ENCODE data around the gene BCL11B.
"Not testable (repeated sequence)": the region's sequence is repeated elsewhere in the genome, so short reads cannot be mapped to it uniquely, and the experiment has no call there.

Gene BCL11B

GRCh38 chr14:99194736-99195135 is 77.3 kb downstream of the BCL11B start:
- DNase-seq: no peak

DNA sequence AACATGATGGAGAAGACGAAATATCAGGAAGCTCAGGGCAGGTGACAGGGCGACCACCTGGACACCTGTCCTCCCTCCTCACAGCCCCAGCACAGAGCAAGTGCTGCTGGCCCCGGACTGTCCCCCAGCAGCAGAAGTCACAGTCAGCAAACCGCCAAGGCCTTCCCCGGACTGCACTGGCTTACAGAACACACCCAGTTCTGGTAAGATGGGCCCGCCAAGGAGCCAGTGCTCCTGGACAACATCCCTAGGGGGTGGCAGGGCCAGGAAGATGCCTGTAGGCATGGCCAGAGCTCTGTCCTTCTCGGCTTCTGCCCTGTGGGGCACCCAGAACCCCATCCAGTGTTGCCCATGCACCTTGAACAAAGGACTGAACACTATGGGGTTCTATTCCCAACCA is 77.9 kb downstream of the BCL11B start:
- DNase-seq: no peak

GRCh38 chr14:99192830-99193229 is 79.2 kb downstream of the BCL11B start:
- DNase-seq: no peak

GRCh38 chr14:99192028-99192621 is 79.9 kb downstream of the BCL11B start:
- no peak for DNase-seq

DNA sequence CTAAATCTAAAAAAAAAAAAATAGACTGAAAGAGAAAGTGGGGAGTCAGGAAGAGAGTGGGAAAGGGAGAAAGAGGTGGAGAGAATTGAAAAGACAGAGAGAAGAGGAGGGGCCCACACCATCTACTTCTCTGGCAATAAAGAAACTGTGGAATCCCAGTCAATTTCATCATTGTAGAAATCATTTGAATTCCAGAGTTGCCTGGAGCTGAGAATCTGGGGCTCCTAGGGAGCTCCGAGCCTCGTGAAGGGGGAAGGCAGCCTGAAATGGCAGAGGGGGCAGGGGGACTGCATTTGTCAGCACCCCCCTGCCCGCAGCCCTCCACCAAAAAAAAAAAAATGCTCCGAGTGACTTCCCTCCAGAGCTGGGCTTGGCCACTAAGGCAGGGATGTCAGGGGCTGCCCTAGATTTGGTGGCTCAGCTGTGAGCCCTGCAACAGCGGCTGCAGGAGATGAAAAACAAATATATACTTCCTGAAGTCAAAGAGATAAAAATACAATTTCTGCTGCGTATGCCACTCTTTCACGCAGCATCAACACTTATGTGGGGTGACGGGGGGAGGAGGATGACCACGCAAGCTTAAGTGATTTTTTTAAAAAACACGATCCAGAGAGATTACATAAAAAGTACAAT is 80.5 kb downstream of the BCL11B start:
- no peak for DNase-seq

GRCh38 chr14:99190696-99191394 is 81.2 kb downstream of the BCL11B start:
- DNase-seq: no peak

DNA sequence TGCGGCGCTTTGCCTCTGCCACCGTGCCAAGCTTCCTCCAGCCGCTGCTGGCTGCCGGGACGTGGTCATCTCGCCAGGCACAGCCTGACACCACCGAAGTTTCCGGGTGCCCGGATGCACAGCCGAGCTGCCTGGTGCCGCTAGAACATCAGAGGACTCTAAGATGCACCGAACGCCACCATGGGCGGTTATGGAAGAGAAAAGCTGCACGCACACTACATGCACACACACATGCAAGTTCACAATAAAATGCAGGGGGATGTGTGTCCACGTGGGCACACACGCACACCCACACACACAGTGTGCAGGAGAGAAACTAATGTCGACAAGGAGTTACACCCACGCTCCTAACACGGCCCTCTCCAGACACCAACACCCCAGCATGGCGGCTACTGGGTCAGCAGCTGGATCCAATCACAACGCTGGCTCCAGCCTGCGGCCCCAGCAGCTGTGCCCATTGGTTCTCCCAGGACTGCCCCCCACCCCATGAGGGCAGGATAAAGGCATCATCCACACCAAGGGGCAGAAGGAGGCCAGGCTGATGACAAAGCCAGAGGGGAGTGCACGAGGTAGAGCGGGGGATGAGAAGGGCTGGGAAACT is 82.7 kb downstream of the BCL11B start:
- DNase-seq: no peak

- no peak for DNase-seq
These were observed 83.2 kb downstream of the BCL11B start for GRCh38 chr14:99188731-99189191.

GRCh38 chr14:99187858-99188257 is 84.1 kb downstream of the BCL11B start:
- DNase-seq: no peak

DNA sequence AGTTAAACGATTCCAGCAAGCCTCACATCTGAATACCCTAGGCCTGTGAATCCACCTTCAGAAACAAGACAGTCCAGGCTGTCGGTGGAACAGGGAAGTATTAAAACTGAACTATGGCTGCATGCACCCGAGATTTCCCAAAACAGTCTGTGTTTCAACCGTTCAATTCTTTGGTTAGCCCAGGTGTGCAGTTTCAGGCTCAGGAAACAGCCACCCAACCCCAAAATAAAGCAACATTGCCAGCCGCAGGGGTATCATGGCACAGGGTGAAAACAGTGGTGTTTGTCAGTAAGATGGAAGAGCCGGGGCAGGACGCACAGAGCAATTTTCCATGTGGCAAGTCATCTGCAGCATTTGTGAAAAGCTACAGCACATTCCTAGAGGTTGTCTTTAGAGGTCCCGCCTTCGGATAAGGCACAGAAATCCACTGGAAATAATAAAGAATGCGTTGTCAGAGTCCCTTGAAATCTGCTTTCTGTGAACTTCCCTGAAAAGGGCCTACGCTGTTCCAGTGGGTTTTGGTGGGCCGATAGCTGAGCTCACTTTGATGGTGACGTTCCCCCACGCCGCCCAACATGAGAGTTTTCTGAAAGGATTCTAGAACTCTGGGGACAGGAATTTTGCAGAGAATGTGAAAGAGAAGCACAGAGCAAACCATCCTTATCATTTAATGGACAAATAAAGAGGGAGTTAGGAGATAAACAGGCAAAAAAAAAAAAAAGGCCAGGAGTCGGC is 84.9 kb downstream of the BCL11B start:
- DNase-seq: no peak

DNA sequence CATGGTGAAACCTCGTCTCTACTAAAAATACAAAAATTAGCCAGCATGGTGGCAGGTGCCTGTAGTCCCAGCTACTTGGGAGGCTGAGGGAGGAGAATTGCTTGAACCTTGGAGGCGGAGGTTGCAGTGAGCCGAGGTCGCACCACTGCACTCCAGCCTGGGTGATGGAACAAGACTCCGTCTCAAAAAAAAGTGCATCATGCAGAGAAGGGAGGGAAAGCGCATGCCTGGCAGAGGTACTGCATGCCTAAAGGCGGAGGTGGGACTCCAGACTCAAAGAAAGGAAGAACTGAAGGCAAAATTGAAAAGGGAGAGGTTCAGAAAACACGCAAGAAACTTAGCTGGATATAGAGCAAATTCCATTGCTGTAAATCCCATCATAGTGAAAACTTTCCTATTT is 85.7 kb downstream of the BCL11B start:
- not testable (repeated sequence) for DNase-seq

DNA sequence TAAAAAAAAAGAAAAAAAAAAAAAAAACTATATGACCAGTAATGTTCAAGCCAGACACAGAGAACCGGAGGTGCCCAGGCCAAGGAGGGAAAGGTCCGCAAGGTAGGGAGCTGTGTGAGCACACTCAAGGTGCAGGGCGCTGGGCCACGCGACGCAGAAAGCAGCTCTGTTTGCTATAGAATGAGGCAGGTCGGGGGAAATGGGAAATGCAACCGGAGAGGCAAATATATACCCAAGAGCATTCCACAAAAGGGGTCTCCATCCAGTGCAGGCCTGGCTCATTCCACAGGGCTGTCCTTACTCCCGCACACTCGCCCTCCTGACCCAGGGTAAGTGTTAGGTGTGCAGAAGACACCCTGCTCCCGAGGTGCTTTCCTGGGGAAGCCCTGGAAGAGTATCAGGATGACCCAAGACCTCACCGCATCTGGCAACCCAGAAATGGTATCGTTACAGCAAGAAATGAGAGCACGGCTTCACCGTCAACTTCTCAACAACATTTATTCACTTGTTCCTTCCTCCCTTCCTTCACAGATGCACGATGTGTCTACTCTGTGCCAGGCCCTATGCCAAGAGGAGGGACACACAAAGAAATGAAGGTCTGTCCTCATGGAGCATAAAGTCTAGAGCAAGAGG is 86.4 kb downstream of the BCL11B start:
- no peak for DNase-seq

DNA sequence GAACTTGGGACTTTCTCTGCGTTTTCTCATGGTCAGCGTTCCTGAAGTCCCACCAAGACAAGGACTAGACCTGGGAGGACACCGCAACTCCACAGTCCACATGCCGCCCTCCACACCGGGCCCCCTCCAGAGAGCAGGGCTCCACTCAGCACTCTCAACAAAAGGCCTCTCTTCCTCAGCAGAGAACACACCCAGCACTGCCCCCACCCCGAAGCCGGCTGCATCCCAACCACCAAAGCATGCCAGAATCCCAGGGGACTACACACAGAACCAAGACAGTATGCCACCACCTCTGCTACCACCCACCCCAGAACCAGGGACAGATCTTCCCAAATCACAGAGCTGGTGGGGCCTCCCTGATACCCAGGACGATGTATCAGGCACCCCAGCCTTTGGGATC is 88.3 kb downstream of the BCL11B start:
- DNase-seq: no peak

DNA sequence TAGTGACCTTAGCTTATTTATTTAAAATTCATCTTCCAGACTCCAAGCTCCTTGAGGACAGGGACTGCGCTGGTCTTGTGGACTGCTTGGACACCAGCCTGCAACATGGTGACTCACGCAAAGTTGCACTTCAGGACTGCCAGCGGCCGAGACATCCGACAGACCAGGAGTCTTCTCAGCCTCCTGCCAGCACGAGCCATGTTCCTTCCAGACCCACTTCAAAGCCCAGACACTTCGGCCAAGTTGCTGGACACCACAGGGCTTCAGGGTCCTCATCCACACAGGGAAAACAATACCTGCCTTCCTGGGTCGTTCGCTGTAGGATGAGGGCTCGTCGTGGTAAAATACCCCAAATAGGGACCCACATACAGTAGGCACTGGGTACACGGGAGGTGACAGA is 88.7 kb downstream of the BCL11B start:
- DNase-seq: no peak

- DNase-seq: no peak
These were observed 89.3 kb downstream of the BCL11B start for GRCh38 chr14:99182548-99183250.

DNA sequence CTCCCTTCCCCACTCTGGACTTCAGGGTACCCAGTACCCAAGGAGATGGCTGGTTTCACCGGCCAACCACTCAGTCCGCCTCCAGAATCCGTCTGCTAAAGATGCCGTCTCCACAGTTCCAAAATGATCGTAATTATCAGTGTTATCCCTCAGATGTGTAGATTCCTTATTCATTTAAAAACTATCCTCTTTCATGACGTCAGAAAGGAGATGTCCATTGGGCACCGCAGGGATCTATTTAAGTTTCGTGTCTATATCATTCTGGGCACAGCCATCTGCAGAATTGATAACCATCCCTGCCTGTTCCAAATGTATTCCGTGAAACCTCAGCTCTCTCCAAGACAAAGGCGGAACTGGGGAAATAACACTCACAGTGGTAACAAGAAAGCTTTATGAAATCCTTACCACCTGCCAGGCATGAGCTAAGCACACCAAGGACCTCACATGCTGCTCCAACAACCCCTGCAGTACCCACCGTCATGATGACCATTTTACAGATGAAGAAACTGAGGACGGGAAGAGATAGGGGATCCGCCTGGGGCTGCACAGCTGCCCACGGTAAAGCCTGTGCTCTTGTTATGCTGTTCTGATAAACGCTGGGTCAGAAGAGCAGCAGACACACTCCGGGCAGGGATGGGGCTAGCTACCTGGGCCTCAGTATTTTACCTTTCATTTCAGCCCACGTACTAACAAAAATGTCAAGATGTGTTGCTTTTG is 90.0 kb downstream of the BCL11B start:
- no peak for DNase-seq

GRCh38 chr14:99181241-99181640 is 90.8 kb downstream of the BCL11B start:
- no peak for DNase-seq

DNA sequence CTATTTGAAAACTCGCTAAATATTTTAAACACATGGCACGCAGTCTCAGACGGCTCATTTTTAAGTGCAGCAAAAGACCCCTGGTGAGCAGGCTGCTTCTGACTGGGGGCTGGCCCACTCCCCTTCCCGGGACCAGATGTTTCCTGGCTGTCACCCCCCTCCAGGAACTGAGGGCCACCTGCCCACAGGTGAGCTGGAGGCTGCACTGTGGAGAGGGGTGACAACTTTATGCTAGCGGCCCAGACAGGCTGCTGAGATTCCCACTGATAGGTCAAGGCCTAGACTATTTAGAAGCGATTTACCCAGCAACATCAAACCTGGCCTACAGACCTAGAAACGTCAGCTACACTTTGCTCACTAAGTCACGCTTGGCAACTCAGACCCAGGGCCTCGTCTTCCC is 92.1 kb downstream of the BCL11B start:
- no peak for DNase-seq

DNA sequence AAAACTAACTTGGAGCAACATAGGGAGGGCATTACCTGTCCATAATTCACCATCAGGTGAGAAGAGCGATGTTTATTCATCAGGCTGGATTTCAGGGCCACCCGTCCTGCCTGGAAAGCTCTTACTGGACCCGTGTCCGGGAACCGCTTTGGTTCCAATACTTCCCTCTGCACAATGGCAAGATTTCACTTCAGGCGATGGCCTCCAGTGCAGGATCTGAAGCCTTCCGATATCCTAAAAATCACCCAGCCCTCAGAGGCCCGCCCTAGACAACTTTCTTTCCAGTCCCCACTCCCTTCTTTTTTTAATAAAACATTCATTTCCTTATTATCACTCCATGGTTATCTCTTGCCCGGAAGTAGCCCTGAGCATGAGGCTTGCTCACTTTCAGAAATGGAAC is 92.5 kb downstream of the BCL11B start:
- DNase-seq: no peak

DNA sequence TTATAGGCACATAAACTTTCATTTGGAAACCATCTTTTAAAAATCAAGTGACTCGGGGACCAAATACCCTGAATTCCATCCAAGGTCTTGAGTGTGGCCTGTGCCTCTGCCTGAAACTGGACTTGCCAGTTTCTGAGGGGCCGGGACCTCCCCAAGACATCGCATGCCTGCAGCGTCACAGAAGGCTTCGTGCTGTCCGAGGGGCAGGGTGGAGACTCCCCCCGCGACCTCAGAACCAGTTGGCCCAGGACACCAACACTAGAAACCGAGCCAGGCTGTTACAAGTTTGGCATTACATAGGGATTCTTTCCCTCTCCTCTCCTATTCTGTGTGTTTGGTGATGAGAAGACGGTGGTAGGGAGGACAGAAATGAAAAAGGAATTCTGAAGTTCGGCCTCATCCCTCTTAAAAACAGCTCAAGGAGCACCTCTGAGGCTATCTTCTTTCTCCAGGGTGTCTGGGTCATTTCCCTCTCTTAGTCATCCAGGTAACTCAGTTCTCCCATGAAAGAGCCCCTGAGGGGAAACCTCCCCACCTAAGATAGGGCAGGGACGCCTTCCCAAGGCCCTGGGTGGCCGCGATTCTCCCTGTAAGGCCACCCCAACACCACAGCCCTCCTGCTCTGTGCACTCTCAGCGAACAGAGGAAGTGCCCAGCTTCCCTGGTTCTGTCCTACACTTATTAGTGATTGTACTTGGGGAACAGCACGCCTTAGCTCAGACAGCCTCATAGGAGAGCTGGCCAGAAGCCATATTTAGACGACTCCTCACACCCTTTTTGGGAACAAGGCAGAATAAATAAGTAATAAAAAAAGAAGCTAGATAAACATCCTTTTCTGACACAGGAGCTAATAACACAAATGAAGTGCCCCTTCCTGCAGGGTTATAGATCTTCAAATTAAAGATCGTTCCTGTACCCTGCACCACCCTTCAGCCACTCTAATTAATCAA is 93.8 kb downstream of the BCL11B start:
- no peak for DNase-seq
